GM10266 (cell line): ENCODE data around the gene CLPX.
"Not testable (repeated sequence)": the region's sequence is repeated elsewhere in the genome, so short reads cannot be mapped to it uniquely, and the experiment has no call there.

Experiments used
- DNase-seq: peaks from one replicate; pipeline ENCODE4 v3.0.0; 2012; ENCODE audit errors: extremely low spot score
- TF ChIP-seq, protein P1 (sequence below): IDR thresholded peaks from 2 replicates; pipeline ENCODE4 v1.5.1; 2012; ENCODE audit warnings: mild to moderate bottlenecking, low read depth; ENCODE audit not compliant: control insufficient read depth, insufficient read depth; ENCODE audit errors: missing control alignments

The CLPX gene

DNA sequence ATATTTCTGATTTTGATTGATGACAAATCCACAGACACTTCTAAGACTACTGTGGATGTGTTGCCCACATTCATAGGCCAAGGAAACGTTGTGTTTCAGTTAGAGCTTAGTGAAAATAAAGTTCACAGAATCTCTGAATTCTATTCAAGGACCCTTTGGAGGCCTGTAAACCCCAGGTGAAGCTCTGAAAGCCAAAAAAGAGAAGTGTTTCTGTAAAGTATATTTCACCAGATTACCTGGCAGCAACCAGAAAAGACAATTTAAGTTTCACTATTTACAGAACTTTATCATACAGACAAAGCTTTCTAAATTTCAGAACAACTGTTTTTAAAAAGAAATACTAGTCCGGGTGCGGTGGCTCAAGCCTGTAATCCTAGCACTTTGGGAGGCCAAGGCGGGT, 2.6 kb downstream of the CLPX start:
- DNase-seq = no peak
- TF ChIP-seq, protein P1, sequence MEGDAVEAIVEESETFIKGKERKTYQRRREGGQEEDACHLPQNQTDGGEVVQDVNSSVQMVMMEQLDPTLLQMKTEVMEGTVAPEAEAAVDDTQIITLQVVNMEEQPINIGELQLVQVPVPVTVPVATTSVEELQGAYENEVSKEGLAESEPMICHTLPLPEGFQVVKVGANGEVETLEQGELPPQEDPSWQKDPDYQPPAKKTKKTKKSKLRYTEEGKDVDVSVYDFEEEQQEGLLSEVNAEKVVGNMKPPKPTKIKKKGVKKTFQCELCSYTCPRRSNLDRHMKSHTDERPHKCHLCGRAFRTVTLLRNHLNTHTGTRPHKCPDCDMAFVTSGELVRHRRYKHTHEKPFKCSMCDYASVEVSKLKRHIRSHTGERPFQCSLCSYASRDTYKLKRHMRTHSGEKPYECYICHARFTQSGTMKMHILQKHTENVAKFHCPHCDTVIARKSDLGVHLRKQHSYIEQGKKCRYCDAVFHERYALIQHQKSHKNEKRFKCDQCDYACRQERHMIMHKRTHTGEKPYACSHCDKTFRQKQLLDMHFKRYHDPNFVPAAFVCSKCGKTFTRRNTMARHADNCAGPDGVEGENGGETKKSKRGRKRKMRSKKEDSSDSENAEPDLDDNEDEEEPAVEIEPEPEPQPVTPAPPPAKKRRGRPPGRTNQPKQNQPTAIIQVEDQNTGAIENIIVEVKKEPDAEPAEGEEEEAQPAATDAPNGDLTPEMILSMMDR = no peak

DNA sequence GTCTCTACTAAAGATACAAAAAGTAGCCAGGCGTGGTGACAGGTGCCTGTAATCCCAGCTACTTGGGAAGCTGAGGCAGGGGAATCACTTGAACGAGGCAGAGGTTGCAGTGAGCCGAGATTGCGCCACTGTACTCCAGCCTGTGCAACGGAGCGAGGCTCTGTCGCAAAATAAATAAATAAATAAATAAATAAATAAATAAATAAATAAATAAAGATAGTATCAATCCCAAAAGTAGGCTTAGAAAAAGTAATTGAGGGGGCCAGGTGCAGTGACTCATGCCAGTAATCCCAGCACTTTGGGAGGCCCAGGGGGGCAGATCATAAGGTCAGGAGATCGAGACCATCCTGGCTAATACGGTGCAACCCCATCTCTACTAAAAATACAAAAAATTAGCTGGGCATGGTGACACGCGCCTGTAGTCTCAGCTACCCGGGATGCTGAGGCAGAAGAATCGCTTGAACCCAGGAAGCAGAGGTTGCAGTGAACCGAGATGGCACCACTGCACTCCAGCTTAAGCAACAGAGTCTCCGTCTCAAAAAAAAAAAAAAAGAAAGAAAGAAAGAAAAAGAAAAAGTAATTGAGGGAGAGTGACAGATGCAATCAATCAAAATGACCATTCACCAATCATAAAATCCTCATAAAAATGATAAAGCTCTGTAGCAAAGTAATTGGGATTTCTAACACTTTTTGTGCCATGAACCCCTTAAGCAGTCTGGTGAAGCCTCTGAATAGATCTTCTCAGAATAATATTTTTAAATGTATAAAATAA, 3.4 kb downstream of the CLPX start:
- DNase-seq = not testable (repeated sequence)

DNA sequence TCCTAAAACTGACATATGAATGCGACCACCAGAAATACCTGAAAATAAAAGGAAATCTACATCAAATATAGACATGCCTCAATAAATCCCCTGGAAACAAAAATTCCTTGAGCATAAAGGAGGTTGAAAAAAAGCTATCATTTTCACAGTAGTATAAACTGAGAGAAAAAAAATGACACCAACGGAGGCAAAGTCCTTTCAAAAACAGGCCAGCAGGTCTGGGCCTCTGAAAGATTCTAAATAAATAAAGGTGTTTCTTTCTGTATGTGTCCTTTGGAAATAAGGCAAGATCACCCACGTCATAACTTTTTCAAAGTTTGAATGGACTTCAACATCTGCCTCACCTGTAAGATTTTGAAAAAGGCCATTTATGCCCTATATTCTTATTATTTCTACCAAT, 5.0 kb downstream of the CLPX start:
- TF ChIP-seq, protein P1 = no peak
- no peak for DNase-seq

DNA sequence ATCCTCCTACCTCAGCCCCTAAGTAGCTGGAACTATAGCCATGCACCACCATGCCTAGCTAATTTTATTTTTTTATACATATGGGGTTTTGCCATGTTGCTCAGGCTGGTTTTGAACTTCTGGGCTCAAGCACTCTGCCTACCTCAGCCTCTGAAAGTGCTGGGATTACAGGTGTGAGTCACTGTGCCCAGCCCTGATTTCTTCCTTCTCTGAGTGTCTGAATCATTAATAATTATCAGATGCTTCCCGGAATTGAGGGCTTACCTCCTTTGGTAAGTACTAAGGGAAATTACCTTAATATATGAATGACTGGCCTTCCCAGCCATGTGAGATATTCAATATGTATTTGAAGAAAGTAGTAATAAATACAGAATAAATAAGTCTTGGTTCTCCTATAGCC, 7.2 kb downstream of the CLPX start:
- TF ChIP-seq, protein P1 = no peak
- DNase-seq = no peak

DNA sequence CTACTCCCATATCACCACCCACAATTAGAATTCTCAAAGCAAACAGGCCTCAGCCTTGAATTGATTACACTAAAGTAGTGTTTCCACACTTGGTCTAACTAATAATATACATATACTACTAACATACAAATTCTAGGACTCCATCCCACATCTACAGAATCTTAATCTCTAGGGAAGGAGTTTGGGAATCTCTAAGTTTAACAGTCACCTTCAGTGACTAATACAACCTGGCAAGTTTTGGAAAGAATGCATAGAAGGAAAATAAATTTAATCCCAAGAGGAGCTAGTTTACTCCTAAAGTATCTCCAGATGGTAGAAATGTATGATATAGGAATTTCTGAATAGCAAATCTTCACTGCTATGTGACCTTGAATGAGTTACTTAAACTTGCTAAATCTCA, 9.1 kb downstream of the CLPX start:
- TF ChIP-seq, protein P1 = no peak
- DNase-seq = no peak

DNA sequence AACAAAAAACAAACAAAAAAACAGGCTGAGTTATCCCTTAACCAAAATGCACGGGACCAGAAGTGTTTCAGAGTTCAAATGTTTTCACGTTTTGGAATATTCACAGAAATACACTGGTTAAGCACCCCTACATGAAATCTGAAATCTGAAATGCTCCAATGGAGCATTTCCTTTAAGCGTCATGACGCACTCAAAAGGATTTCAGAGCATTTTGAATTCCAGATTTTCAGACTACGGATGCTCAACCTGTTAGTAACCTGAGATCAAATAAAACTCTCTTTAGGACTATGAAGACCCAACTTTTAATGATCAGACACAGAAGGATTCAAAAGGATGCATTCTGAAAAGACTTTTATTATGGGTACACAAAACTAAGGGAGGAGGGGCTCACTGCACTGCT, 9.6 kb downstream of the CLPX start:
- DNase-seq = no peak

DNA sequence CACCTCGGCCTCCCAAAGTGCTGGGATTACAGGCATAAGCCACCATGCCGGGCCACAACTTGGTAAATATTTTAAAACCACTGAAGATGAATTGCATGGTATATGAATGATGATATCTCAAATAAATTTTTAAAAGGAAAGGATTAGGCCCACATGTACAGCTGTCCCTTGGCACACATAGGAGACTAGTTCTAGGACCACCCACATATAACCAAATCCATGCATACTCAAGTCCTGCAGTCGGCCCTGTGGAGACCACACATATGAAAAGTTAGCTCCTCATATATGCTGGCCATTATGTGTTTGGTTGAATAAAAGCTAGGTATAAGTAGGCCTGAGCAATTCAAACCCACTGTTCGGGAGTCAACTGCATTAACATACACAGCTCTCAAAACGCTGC, 10.6 kb downstream of the CLPX start:
- TF ChIP-seq, protein P1 = no peak
- no peak for DNase-seq

More for the DNA sequence above, 9.6 kb downstream of the CLPX start:
- TF ChIP-seq, protein P1 = no peak

DNA sequence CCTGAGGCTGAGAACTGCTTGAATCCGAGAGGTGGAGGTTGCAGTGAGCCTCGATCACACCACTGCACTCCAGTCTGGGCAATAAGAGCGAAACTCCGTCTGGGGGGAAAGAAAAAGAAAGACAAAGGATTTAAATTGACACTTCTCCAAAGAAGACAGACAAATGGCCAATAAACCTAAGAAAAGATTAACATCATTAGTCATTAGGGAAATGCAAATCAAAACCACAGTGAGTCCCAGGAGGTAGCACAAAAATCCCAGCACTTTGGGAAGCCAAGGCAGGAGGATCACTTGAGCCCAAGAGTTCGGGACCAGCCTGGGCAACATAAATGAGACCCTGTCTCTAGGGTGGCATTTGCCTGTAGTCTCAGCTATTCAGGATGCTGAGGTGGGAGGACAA, 12.6 kb downstream of the CLPX start:
- TF ChIP-seq, protein P1 = no peak
- DNase-seq = no peak
